Transverse colon (tissue), 4 donors: ENCODE results near the gene ANKRD33B. TPM values are rescaled to one million over a fixed set of nuclear protein-coding genes. Genes with fewer than 3 reads are reported as not detected.

ENCODE experiments used
- DNase-seq: peaks from one replicate; pipeline ENCODE4 v3.0.0-alpha.2; 2019
- H3K27ac ChIP-seq, 4 donors: fragments of 200-600 bp; sonication (generic); 2 replicates each; pipeline ENCODE4 v1.5.1; 2016 to 2018; ENCODE audit warnings: inconsistent platforms in 4 of 4
- H3K27me3 ChIP-seq: fragments of 200-600 bp; sonication (generic); 2 replicates; pipeline ENCODE4 v1.5.1; 2017; ENCODE audit warnings: inconsistent platforms
- H3K36me3 ChIP-seq, 4 donors: fragments of 200-600 bp; sonication (generic); 2 replicates each; pipeline ENCODE4 v1.5.1; 2017 to 2019; ENCODE audit warnings: inconsistent platforms in 4 of 4
- H3K4me1 ChIP-seq, 4 donors: fragments of 200-600 bp; sonication (generic); 2 replicates each; pipeline ENCODE4 v1.5.1; 2017 to 2020; ENCODE audit warnings: inconsistent platforms in 4 of 4
- H3K4me3 ChIP-seq, 4 donors: fragments of 200-600 bp; sonication (generic); 1 replicate in 1 of 4; 2 replicates in 3 of 4; pipeline versions ENCODE4 v1.5.1 to v1.6.1; 2017 to 2019; ENCODE audit warnings: inconsistent platforms in 4 of 4
- H3K9me3 ChIP-seq, 2 donors: fragments of 200-600 bp; sonication (generic); 2 replicates each; pipeline ENCODE4 v1.5.1; 2017 to 2019; ENCODE audit warnings: inconsistent platforms in 2 of 2
- CTCF ChIP-seq, 5 experiments: fragments of 200-600 bp in 3 of 5; fragments of 450-650 bp in 2 of 5; sonication (generic) in 3 of 5; IDR thresholded peaks; 1 replicate in 2 of 5; 2 replicates in 3 of 5; pipeline ENCODE4 v1.5.1; 2016 to 2017; ENCODE audit warnings: antibody characterized with exemption in 5 of 5, inconsistent platforms in 3 of 5, mild to moderate bottlenecking in 2 of 5, moderate library complexity in 1 of 5
- EP300 ChIP-seq: sonication (generic); formaldehyde crosslinking; IDR thresholded peaks from one replicate; pipeline ENCODE4 v1.6.1; 2017; ENCODE audit warnings: antibody characterized with exemption, low read depth
- POLR2A ChIP-seq: fragments of 450-650 bp; IDR thresholded peaks from one replicate; pipeline ENCODE4 v1.6.1; 2016; ENCODE audit warnings: antibody characterized with exemption, mild to moderate bottlenecking, moderate library complexity
- POLR2AphosphoS5 ChIP-seq, 3 donors: sonication (generic); formaldehyde crosslinking; IDR thresholded peaks; one replicate each; pipeline ENCODE4 v1.6.1; 2016; ENCODE audit warnings: antibody characterized with exemption in 3 of 3
- WGBS, 2 donors: methylation state at CpG; one replicate each; pipeline ENCODE4 v1.1.5; 2018; ENCODE audit warnings: low coverage in 1 of 2; 5-methylcytosine and 5-hydroxymethylcytosine counted together
- in situ Hi-C, 4 donors: fragments of 200-750 bp; cut with MboI; loops; one replicate each; pipeline versions ENCODE4 v1.15.0 to v1.15.1; 2017; ENCODE audit warnings: low sequenced_read_pairs in 3 of 4, low pct_ligation_motif_present in 1 of 4, low pct_unique_long_range_greater_than_20kb in 1 of 4
- intact Hi-C: fragments of 100-400 bp; cut with DNase I; formaldehyde crosslinking; loops from one replicate; pipeline ENCODE4 v1.15.1; 2023; ENCODE audit warnings: low total_unique reads
- total RNA-seq, 4 donors: library from RNA; depleted of rRNA; stranded (reverse); fragments of >200 nt; gene quantifications; one replicate each; pipeline ENCODE4 v1.1.0, GENCODE V29; 2016

The ANKRD33B gene
- total RNA-seq, 4 donors from 2014 or later = 0.20 to 3.2 (median 1.4) TPM

GRCh38 chr5:10528827-10529226, 35.0 kb upstream of the ANKRD33B start:
- no peaks in the 10 kb centered on the region for H3K4me1 ChIP-seq
- H3K36me3 ChIP-seq = no peaks in the 10 kb centered on the region
- H3K9me3 ChIP-seq = no peaks in the 10 kb centered on the region
- no peak for DNase-seq
- intact Hi-C loops = no loop called here
- in situ Hi-C loops = no loop called here
- no peak overlapping the region for H3K27ac ChIP-seq
- H3K4me3 ChIP-seq = no peak overlapping the region
- TF ChIP-seq CTCF (IDR thresholded peaks at IDR 0.05) = no peak
- TF ChIP-seq POLR2AphosphoS5 (IDR thresholded peaks at IDR 0.05) = no peak
- no peak for TF ChIP-seq EP300
- TF ChIP-seq POLR2A = no peak
- H3K27me3 ChIP-seq = peaks cover 8% of the 10 kb centered on the region
- WGBS, 2 donors = 88 to 100% methylated on average over 1 of the region's 1 CpG

GRCh38 chr5:10530601-10531320, 33.1 kb upstream of the ANKRD33B start:
- Histone ChIP-seq H3K9me3 (no peaks in the 10 kb centered on the region), H3K36me3 (no peaks in the 10 kb centered on the region), H3K4me3 (no peak overlapping the region), H3K27ac (no peak overlapping the region), H3K4me1 (no peaks in the 10 kb centered on the region), H3K27me3 (peaks cover 9% of the 10 kb centered on the region)
- in situ Hi-C loops = no loop called here
- WGBS, 2 donors = 80 to 100% methylated on average over 1 to 11 of the region's 11 CpGs
- DNase-seq = no peak
- intact Hi-C loops = no loop called here
- TF ChIP-seq POLR2AphosphoS5 (IDR thresholded peaks at IDR 0.05) (no peak), EP300 (no peak), POLR2A (no peak), CTCF (IDR thresholded peaks at IDR 0.05) (no peak)

- Histone ChIP-seq H3K27ac (no peak overlapping the region), H3K4me3 (no peak overlapping the region), H3K9me3 (no peaks in the 10 kb centered on the region), H3K36me3 (no peaks in the 10 kb centered on the region), H3K4me1 (peaks cover 0 to 4% (median under 1%) of the 10 kb centered on the region in 4 donors), H3K27me3 (peaks cover 9% of the 10 kb centered on the region)
- intact Hi-C loops (no loop called here), in situ Hi-C loops (no loop called here)
- DNase-seq = no peak
- TF ChIP-seq EP300 (no peak), CTCF (IDR thresholded peaks at IDR 0.05) (no peak)
- 80 to 95% methylated on average over 2 to 3 of the region's 3 CpGs for WGBS, 2 donors
These were observed 31.4 kb upstream of the ANKRD33B start for GRCh38 chr5:10532421-10532820.

GRCh38 chr5:10533226-10533625, 30.6 kb upstream of the ANKRD33B start:
- peaks cover 0 to 5% (median 1%) of the 10 kb centered on the region in 4 donors for H3K4me1 ChIP-seq
- in situ Hi-C loops (no loop called here), intact Hi-C loops (loop anchor here (1.0 kb wide), 1 partner anchor 42 kb away; no protein-coding TSS in a partner anchor)
- no peak overlapping the region for H3K4me3 ChIP-seq
- H3K36me3 ChIP-seq = no peaks in the 10 kb centered on the region
- H3K9me3 ChIP-seq = no peaks in the 10 kb centered on the region
- 28 to 33% methylated on average over 1 to 17 of the region's 17 CpGs for WGBS, 2 donors
- H3K27ac ChIP-seq = no peak overlapping the region
- no peak for TF ChIP-seq EP300
- no peak for TF ChIP-seq POLR2A
- TF ChIP-seq CTCF (IDR thresholded peaks at IDR 0.05) = no peak
- TF ChIP-seq POLR2AphosphoS5 (IDR thresholded peaks at IDR 0.05) = no peak
- peaks cover 12% of the 10 kb centered on the region for H3K27me3 ChIP-seq
- no peak for DNase-seq
